Measurements from ENCODE around the gene ASAP2. TPM values are rescaled to one million over a fixed set of nuclear protein-coding genes. Genes with fewer than 3 reads are reported as not detected.

Gene ASAP2
- total RNA-seq, 2 experiments from 2014 or later: 0.16 TPM; not detected in 1

GRCh38 chr2:9211496-9211895 lies 4.9 kb downstream of the ASAP2 start:
- Mint-ChIP-seq H3K4me1 (ENCODE audit: low read depth) (no peaks in the 10 kb centered on the region), H3K27me3 (peaks cover 52% of the 10 kb centered on the region), H3K9me3 (no peaks in the 10 kb centered on the region), H3K36me3 (ENCODE audit: low read depth) (no peaks in the 10 kb centered on the region), H3K4me3 (no peak overlapping the region), H3K27ac (no peak overlapping the region)
- no peak for DNase-seq
- POLR2A ChIA-PET: no interaction called here
- no peak for TF ChIP-seq CTCF (IDR thresholded peaks at IDR 0.05)
- peaks cover 15 to 38% of the 10 kb centered on the region in 2 experiments for H3K27me3 ChIP-seq (ENCODE audit: control insufficient read depth in 1 of 2, insufficient read depth in 2 of 2, low read length in 2 of 2)
- intact Hi-C loops (cut with DNase I, micrococcal nuclease): no loop called here
- CTCF ChIA-PET: no interaction called here
- H3K36me3 ChIP-seq (ENCODE audit: insufficient read depth, low read length): no peaks in the 10 kb centered on the region
- H3K4me3 ChIP-seq (ENCODE audit: low read length): no peak overlapping the region
- no peak overlapping the region for H3K27ac ChIP-seq (ENCODE audit: low read depth in 1 of 2, low read length in 2 of 2)
- no peak for ATAC-seq (ENCODE audit: poor library complexity)
- peaks cover 9% of the 10 kb centered on the region for H3K4me1 ChIP-seq (ENCODE audit: insufficient read depth, low read length)
- H3K9me3 ChIP-seq (ENCODE audit: control insufficient read depth in 1 of 2, insufficient read depth in 1 of 2, low read length in 2 of 2): no peaks in the 10 kb centered on the region

- TF ChIP-seq CTCF (IDR thresholded peaks at IDR 0.05): no peak
- ATAC-seq (ENCODE audit: poor library complexity) (no peak), DNase-seq (no peak)
- no peak overlapping the region for H3K27ac Mint-ChIP-seq
- no peaks in the 10 kb centered on the region for H3K36me3 ChIP-seq (ENCODE audit: insufficient read depth, low read length)
- peaks cover 52% of the 10 kb centered on the region for H3K27me3 Mint-ChIP-seq
- H3K4me1 ChIP-seq (ENCODE audit: insufficient read depth, low read length): peaks cover 7% of the 10 kb centered on the region
- intact Hi-C loops (cut with DNase I, micrococcal nuclease): no loop called here
- no peak overlapping the region for H3K4me3 ChIP-seq (ENCODE audit: low read length)
- H3K9me3 Mint-ChIP-seq: no peaks in the 10 kb centered on the region
- H3K4me1 Mint-ChIP-seq (ENCODE audit: low read depth): no peaks in the 10 kb centered on the region
- no peaks in the 10 kb centered on the region for H3K36me3 Mint-ChIP-seq (ENCODE audit: low read depth)
- H3K9me3 ChIP-seq (ENCODE audit: control insufficient read depth in 1 of 2, insufficient read depth in 1 of 2, low read length in 2 of 2): no peaks in the 10 kb centered on the region
- H3K4me3 Mint-ChIP-seq: no peak overlapping the region
- peaks cover 17 to 38% of the 10 kb centered on the region in 2 experiments for H3K27me3 ChIP-seq (ENCODE audit: control insufficient read depth in 1 of 2, insufficient read depth in 2 of 2, low read length in 2 of 2)
- ChIA-PET CTCF (no interaction called here), POLR2A (no interaction called here)
- H3K27ac ChIP-seq (ENCODE audit: low read depth in 1 of 2, low read length in 2 of 2): no peak overlapping the region
Measured at GRCh38 chr2:9212010-9212635, 5.5 kb downstream of the ASAP2 start.

- no peak overlapping the region for H3K4me3 Mint-ChIP-seq
- no peak overlapping the region for H3K27ac Mint-ChIP-seq
- peaks cover 50% of the 10 kb centered on the region for H3K27me3 Mint-ChIP-seq
- intact Hi-C loops (cut with DNase I, micrococcal nuclease): no loop called here
- Histone ChIP-seq H3K36me3 (ENCODE audit: insufficient read depth, low read length) (no peaks in the 10 kb centered on the region), H3K4me1 (ENCODE audit: insufficient read depth, low read length) (peaks cover 2% of the 10 kb centered on the region), H3K4me3 (ENCODE audit: low read length) (no peak overlapping the region), H3K9me3 (ENCODE audit: control insufficient read depth in 1 of 2, insufficient read depth in 1 of 2, low read length in 2 of 2) (no peaks in the 10 kb centered on the region), H3K27ac (ENCODE audit: low read depth in 1 of 2, low read length in 2 of 2) (no peak overlapping the region), H3K27me3 (ENCODE audit: control insufficient read depth in 1 of 2, insufficient read depth in 2 of 2, low read length in 2 of 2) (peaks cover 15 to 35% of the 10 kb centered on the region in 2 experiments)
- ATAC-seq (ENCODE audit: poor library complexity) (no peak), DNase-seq (no peak)
- no peaks in the 10 kb centered on the region for H3K4me1 Mint-ChIP-seq (ENCODE audit: low read depth)
- TF ChIP-seq CTCF (IDR thresholded peaks at IDR 0.05): no peak
- ChIA-PET POLR2A (no interaction called here), CTCF (no interaction called here)
- no peaks in the 10 kb centered on the region for H3K9me3 Mint-ChIP-seq
- no peaks in the 10 kb centered on the region for H3K36me3 Mint-ChIP-seq (ENCODE audit: low read depth)
Measured at GRCh38 chr2:9212661-9213411, 6.2 kb downstream of the ASAP2 start.
